Skin epidermis (tissue), 12 donors: ENCODE data around the gene KMT2B.

Experiments used
- H3K27ac ChIP-seq, 21 experiments: fragments of 200-600 bp; sonication (generic) in 11 of 21; one replicate each; pipeline ENCODE4 v1.5.0; 2020; ENCODE audit warnings: mild to moderate bottlenecking in 3 of 21, inconsistent platforms in 2 of 21, moderate library complexity in 2 of 21
- H3K4me3 ChIP-seq, 7 experiments: fragments of 200-600 bp; sonication (generic) in 2 of 7; one replicate each; pipeline ENCODE4 v1.5.0; 2020; ENCODE audit warnings: inconsistent platforms in 2 of 7, mild to moderate bottlenecking in 2 of 7, moderate library complexity in 1 of 7

The KMT2B gene

DNA sequence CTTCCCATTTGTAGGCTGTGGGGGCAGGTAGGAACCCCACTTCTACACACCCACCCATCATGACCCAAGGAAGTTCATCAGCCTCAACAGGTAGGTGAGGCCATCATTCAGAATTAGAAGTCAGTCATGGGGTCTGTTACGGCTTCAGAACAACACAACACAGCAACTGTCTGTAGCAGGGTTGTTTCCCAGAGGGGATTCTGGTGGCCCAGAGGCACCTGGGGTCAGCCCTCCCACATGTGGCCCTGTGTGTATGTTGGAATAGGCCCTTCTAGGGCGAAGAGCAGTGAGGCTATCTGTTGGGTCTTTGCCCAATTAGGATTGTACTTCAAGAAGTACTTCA lies 21.1 kb downstream of the KMT2B start:
- H3K4me3 ChIP-seq, result no peak overlapping the region
- H3K27ac ChIP-seq, result peak overlapping the region in 1 of 21 experiments; percentile 83

GRCh38 chr19:35739275-35740107 lies 21.7 kb downstream of the KMT2B start:
- H3K27ac ChIP-seq, result peak overlapping the region in 16 of 21 experiments; percentile 11 to 95 (median 71)
- H3K4me3 ChIP-seq, result peak overlapping the region; percentile 42 to 57 (median 52)

GRCh38 chr19:35740108-35740422 lies 22.3 kb downstream of the KMT2B start:
- Histone ChIP-seq H3K27ac (peak overlapping the region in 17 of 21 experiments; percentile 11 to 95 (median 72)), H3K4me3 (peak overlapping the region; percentile 42 to 57 (median 52))

- Histone ChIP-seq H3K4me3 (peak overlapping the region; percentile 42 to 57 (median 52)), H3K27ac (peak overlapping the region in 20 of 21 experiments; percentile 39 to 99 (median 82))
Observed at GRCh38 chr19:35740423-35741202, 22.8 kb downstream of the KMT2B start.

DNA sequence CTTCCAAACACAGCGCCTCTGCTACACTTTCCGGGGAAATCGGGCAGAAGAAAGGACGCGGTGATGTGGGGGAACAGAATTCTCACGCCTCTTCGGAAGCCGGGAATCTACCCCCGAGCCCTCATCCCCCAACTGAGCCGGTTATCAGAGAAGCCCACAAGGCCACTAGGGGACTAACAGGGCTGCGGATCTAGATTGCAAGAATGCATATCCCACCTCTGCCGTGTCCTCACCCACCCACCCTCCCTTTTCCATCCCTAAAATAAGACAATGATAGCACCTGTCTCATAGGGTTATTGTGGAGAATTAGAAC lies 23.4 kb downstream of the KMT2B start:
- H3K4me3 ChIP-seq, result peak overlapping the region; percentile 42 to 57 (median 52)
- H3K27ac ChIP-seq, result peak overlapping the region in 20 of 21 experiments; percentile 39 to 99 (median 79)

- H3K4me3 ChIP-seq, result peak within 1 kb of the TSS; percentile 42 to 57 (median 52)
- peak within 1 kb of the TSS in 20 of 21 experiments; percentile 50 to 99 (median 82) for H3K27ac ChIP-seq
Observed at GRCh38 chr19:35742121-35742724, 24.4 kb downstream of the KMT2B start, which contains the start of gene IGFLR1. TSS of gene IGFLR1 (minus strand) at chr19:35742452. CDS start at chr19:35741180, 1,272 bp downstream.

DNA sequence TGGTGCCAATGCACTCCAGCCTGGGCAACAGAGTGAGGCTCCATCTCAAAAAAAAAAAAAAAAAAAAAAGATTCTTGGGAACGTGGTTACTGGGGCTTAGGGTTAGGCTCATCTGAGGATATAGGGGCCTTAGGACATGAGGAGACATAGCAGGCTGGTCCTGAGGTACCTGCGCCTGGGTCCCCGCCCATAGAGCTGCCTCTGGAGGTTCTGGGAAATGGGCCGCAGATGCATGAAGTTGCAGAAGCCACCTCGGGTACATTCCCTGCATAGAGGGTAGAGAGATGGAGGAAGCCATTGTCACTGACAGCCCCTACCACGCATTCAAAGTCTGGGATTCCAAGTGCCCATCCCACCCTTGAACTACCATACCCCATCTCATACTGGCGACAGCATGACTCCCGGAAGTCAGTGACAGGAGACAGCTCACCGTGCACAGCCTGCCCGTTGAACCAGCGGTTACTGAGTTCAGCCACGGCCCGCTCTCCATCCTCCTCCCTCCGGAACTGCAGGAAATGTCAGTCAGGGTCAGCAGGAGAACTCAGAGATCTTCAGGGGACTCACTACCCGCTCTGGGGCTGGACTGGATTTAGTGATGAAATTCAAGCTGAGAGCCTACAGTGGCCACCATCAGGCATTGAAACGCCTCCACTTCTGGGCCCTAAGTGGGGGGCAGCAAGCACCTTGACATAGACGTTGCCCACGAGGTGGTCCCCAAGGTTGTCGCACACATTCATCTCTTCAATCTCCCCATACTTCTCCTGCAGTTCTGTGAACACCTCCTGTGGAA lies 26.0 kb downstream of the KMT2B start:
- Histone ChIP-seq H3K4me3 (peak overlapping the region in 6 of 7 experiments; percentile 62 to 97 (median 89)), H3K27ac (peak overlapping the region in 14 of 21 experiments; percentile 98 to 100 (median 100))

DNA sequence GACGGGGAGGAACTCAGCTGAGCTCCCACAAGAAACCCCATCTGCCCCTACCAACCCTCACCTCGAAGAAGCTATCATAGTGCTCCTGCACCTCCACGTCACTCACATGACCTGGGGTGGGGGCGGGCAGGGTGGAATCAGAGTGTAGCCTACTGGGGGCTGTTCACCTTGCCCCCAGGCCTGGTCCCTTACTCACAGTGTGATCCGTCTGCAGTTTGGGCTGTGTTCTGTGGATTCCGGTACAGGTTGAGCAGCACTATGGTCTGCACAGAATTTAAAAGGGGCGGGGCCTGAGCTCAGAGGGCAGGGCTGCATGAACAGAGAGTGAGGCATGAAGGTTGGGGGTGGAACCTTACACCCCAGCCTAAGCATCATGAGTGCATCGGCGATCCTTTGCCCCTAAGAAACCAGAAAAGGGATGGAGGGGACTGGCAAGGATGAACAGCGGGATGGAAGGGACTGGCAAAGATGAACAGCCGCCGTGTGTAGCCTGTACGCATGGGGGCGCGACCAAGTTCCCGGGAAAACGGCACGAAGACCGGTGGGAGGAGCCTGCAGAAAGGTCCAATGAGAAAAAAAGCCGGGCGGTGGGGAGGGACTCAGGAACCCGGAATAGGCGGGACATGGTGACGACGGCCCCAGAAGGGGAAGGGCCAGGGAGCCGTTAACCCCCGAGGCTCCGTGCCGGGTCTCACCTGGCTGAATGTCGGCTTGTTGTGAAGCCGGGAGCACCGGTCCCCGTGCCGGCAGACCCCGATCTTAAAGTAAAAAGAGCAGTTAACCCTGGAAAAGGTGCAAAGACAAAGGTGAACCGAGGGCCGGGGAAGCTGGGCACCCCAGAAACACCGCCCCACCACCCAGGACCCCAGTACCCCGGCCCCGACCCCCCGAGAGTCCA lies 26.9 kb downstream of the KMT2B start:
- peak overlapping the region; percentile 58 to 97 (median 87) for H3K4me3 ChIP-seq
- peak overlapping the region; percentile 91 to 100 (median 100) for H3K27ac ChIP-seq

DNA sequence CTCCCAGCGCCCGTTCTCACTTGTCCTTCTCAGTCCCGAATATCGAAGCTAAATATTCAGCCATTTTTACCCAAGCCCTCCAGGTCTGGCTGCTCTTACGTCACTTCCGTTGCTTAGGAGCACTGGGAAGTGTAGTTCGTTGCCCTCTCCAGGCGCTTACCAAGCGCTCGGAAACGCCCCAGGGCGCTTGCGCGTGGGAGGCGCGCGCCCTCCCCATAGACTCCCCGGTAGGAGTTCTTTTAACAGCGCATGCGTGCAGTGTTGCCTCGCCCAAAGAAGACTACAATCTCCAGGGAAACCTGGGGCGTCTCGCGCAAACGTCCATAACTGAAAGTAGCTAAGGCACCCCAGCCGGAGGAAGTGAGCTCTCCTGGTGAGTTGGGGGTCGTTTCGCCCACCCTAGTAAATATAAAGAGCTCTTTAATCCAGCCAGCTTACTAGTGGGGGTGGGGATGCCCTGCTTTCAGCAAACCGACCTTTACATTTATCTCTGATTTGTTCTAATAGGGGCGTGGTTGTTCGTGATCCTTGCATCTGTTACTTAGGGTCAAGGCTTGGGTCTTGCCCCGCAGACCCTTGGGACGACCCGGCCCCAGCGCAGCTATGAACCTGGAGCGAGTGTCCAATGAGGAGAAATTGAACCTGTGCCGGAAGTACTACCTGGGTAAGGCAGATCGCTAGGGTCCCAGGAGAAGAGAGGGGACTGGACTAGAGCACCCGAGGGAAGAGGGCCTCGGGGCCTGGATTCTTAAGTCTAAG lies 27.7 kb downstream of the KMT2B start, which contains the start of the genes PSENEN and U2AF1L4:
Gene PSENEN (plus strand): TSS at position 324 of the 759 bp plus-strand sequence. CDS start 280 bp downstream, at position 604.
Gene U2AF1L4 (minus strand): TSS at position 91 of the 759 bp plus-strand sequence. CDS start 27 bp downstream, at position 64.
- peak within 1 kb of the TSS; percentile 91 to 100 (median 100) for H3K27ac ChIP-seq
- H3K4me3 ChIP-seq, result peak within 1 kb of the TSS; percentile 58 to 97 (median 87)

- H3K4me3 ChIP-seq, result peak overlapping the region; percentile 58 to 97 (median 87)
- peak overlapping the region in 20 of 21 experiments; percentile 75 to 100 (median 100) for H3K27ac ChIP-seq
Observed at GRCh38 chr19:35746087-35746462, 28.3 kb downstream of the KMT2B start.

- peak overlapping the region in 3 of 7 experiments; percentile 62 to 92 (median 87) for H3K4me3 ChIP-seq
- H3K27ac ChIP-seq, result peak overlapping the region in 10 of 21 experiments; percentile 98 to 100 (median 100)
Observed at GRCh38 chr19:35746531-35746930, 28.7 kb downstream of the KMT2B start.

DNA sequence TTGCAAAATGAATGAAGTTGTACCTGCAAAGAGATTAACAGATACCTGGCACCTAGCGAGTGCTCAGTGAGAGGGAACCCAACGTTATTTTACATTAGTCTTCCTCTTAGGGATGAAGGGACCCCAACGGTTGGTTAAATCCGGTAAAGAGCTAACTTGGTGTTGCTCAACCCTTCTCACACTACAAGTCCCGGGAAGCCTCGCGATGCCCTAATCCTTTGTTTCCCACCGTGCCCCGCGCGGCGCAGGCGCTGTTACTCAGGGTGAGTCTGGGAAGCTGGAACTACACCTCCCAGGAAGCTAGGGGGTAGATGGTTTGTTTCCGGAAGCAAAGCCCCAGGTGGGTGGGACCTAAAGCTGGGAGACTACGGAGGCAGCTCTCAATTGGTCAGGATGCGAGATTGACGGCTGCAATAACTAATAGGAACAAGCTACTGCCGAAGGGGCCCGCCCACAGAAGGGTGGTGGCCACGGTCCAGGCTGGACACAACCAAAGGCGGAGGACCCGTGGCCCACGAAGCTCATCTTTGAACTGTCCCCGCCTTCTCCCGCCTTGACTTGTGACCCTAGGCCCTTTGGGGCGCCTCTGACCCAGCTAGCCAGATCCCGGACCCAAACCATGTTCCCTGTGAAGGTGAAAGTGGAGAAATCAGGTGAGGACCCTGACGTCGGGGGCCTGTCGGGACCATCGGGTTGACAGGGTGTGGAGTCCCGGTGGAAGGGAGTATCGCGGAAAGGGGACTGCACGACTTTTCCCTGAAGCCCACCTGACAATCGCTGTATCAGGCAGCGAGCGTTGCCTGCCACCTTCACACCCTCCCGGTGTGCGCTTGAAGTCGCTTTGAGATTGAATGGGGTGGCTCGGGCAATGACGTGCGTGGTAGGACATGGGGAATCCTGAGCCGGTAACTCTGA lies 30.6 kb downstream of the KMT2B start, which contains the start of gene LIN37:
Gene LIN37 (plus strand): TSS at position 471 of the 915 bp plus-strand sequence. CDS start 149 bp downstream, at position 620.
- Histone ChIP-seq H3K4me3 (peak within 1 kb of the TSS; percentile 64 to 94 (median 79)), H3K27ac (peak within 1 kb of the TSS; percentile 10 to 92 (median 84))

DNA sequence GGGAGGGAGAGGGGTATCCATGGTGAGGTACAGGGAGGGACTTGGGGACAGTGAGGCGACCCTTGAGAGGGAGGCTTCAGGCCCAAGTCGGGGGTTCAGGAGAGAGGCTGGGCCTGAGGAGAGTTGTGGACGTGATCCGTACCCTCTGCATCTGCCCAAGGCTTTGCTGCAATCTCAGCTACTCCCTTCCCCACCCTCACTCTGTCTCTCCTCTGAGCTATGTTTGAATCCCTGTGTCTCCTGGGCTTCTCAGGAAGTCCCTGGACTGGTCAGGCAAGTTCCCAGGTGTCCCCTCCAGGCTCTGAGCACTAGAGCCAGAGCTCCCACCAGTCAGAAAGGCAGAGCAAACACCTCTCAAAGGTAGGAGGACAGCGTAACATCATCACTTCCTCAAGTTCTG lies 32.4 kb downstream of the KMT2B start:
- no peak overlapping the region for H3K4me3 ChIP-seq
- H3K27ac ChIP-seq, result peak overlapping the region in 2 of 21 experiments; percentile 25 to 87

DNA sequence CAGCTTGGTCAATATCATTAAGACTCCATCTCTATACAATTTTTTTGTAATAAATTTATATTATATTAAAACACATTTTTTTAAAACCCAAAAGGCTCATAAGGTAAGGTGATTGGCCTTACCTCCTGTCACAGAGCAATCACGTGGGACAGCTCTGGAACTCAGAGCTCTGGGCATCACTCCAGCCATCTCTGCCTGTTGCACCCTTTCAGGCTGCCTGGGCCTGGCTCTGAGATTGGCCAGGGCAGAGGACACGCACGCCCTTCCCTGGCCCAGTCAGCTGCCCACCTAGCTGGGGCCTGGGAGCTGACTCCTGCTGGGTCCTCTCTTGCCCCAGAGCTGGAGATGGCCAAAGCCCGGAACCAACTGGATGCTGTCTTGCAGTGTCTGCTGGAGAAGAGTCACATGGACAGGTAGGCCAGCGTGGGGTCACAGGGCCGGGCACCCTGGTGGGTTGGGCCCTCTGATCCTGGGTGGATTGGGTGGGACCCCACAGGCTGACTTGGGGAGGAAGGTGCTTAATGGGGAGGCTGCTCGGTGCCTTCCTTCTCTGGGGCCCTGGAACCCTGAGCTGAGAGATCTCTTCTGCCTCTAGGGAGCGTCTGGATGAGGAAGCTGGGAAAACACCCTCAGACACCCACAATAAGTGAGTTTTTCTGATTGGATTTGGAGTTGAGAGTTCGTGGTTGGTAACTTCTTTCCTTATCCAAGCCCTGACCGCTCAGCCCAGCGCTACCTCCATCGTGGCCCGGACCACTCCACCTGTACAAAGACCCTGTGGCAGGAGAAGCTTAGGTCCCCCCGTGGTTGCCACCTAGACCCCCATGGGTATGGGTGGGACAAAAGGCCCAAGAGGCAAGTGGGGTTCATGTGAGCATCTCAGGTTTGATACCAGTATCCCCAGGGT lies 34.3 kb downstream of the KMT2B start:
- Histone ChIP-seq H3K27ac (no peak overlapping the region), H3K4me3 (no peak overlapping the region)

- no peak overlapping the region for H3K27ac ChIP-seq
Observed at GRCh38 chr19:35752746-35753350, 35.0 kb downstream of the KMT2B start.

More at GRCh38 chr19:35752746-35753350, 35.0 kb downstream of the KMT2B start:
- no peak overlapping the region for H3K4me3 ChIP-seq
